GM12878 (cell line): ENCODE measurements around the gene BANP. TPM values are rescaled to one million over a fixed set of nuclear protein-coding genes. Genes with fewer than 3 reads are reported as not detected.

Source experiments
- ATAC-seq: fragments of 200-7000 bp; cut with Tn5 transposase; 3 replicates; pipeline ENCODE4 v1.9.1; 2020; ENCODE audit warnings: mild to moderate bottlenecking, moderate library complexity
- BruUV-seq: library from RNA; stranded (reverse); fragments of 400-500 nt; replicated peaks from 2 replicates; lab custom pipeline; 2021; lab: Mats Ljungman, UMichigan
- CTCF ChIA-PET: fragments of 300-600 bp; sonication (Branson Sonifier 250); formaldehyde crosslinking; extraction: SDS; loops from one replicate; lab custom pipeline; 2021; ENCODE audit warnings: inconsistent platforms; lab: Yijun Ruan, JAX
- POLR2A ChIA-PET: fragments of 350-600 bp; formaldehyde crosslinking; extraction: SDS; loops from one replicate; lab custom pipeline; 2021; ENCODE audit warnings: inconsistent platforms; lab: Charles Lee
- RAD21 ChIA-PET: fragments of 300-600 bp; sonication (Branson Sonifier 250); formaldehyde crosslinking; loops from one replicate; lab custom pipeline; 2023; ENCODE audit warnings: antibody characterized with exemption; ENCODE audit not compliant: unreplicated experiment; lab: Charles Lee
- SMC1A ChIA-PET: fragments of 300-600 bp; sonication (Branson Sonifier 250); formaldehyde crosslinking; loops from one replicate; lab custom pipeline; 2023; ENCODE audit not compliant: unreplicated experiment, uncharacterized antibody; lab: Charles Lee
- DNase-seq: peaks from one replicate; pipeline ENCODE4 v3.0.0-alpha.2; 2011; ENCODE audit warnings: low read depth, low spot score
- FAIRE-seq: peaks from 3 replicates; lab custom pipeline; 2011; peaks lifted over from hg19 to GRCh38; lab: Jason Lieb, UNC
- H2AFZ ChIP-seq: 2 replicates; pipeline ENCODE4 v1.6.0; 2011; ENCODE audit warnings: low read depth, low read length, control low read depth; ENCODE audit not compliant: control insufficient read depth
- H3K27ac ChIP-seq: 2 replicates; pipeline ENCODE4 v1.5.1; 2011; ENCODE audit warnings: control low read depth; ENCODE audit not compliant: control insufficient read depth, insufficient read depth
- H3K27me3 ChIP-seq, 2 experiments: replicated peaks in 1 of 2; 2 replicates each; pipeline versions ENCODE4 v1.6.0 to v1.6.1; 2011; ENCODE audit warnings: low read length in 1 of 2; ENCODE audit not compliant: control insufficient read depth in 2 of 2, insufficient read depth in 2 of 2
- H3K36me3 ChIP-seq, 2 experiments: 2 replicates each; pipeline ENCODE4 v1.5.1; 2011; ENCODE audit warnings: low read length in 1 of 2; ENCODE audit not compliant: control insufficient read depth in 2 of 2, insufficient read depth in 2 of 2
- H3K4me1 ChIP-seq: 2 replicates; pipeline ENCODE4 v1.6.1; 2011; ENCODE audit warnings: mild to moderate bottlenecking, low read length, moderate library complexity, mixed read lengths; ENCODE audit not compliant: control insufficient read depth, insufficient read depth
- H3K4me2 ChIP-seq: 2 replicates; pipeline ENCODE4 v1.6.0; 2011; ENCODE audit warnings: control low read depth; ENCODE audit not compliant: control insufficient read depth, insufficient read depth
- H3K4me3 ChIP-seq: fragments of 200-600 bp; sonication (generic); 2 replicates; pipeline ENCODE4 v1.5.1; 2016
- H3K79me2 ChIP-seq: 2 replicates; pipeline ENCODE4 v1.6.0; 2011; ENCODE audit warnings: low read length; ENCODE audit not compliant: control insufficient read depth, insufficient read depth
- H3K9ac ChIP-seq: 2 replicates; pipeline ENCODE4 v1.8.0; 2011; ENCODE audit warnings: low read length, control low read depth, mixed read lengths; ENCODE audit not compliant: control insufficient read depth, insufficient read depth
- H3K9me3 ChIP-seq: replicated peaks from 3 replicates; pipeline ENCODE4 v1.5.1; 2011; ENCODE audit warnings: mild to moderate bottlenecking, low read length; ENCODE audit not compliant: control insufficient read depth, insufficient read depth
- H4K20me1 ChIP-seq: 2 replicates; pipeline ENCODE4 v1.6.0; 2011; ENCODE audit not compliant: control insufficient read depth, insufficient read depth
- CREB1 ChIP-seq: IDR thresholded peaks from 2 replicates; pipeline ENCODE4 v1.6.1; 2012; ENCODE audit warnings: low read depth, mild to moderate bottlenecking, inconsistent platforms
- HDGF ChIP-seq: fragments of 450-650 bp; IDR thresholded peaks from 2 replicates; pipeline ENCODE4 v1.6.1; 2016; ENCODE audit warnings: antibody characterized with exemption
- POLR2A ChIP-seq: IDR thresholded peaks from 2 replicates; pipeline ENCODE4 v1.6.1; 2011; ENCODE audit warnings: low read depth, mild to moderate bottlenecking, low read length
- RAD21 ChIP-seq: IDR thresholded peaks from 2 replicates; pipeline ENCODE4 v1.6.1; 2011; ENCODE audit warnings: mild to moderate bottlenecking, low read depth, low read length, moderate library complexity; ENCODE audit not compliant: insufficient read depth
- RB1 ChIP-seq: fragments of 450-650 bp; formaldehyde crosslinking; IDR thresholded peaks from 2 replicates; pipeline ENCODE4 v1.6.1; 2017; ENCODE audit warnings: mild to moderate bottlenecking, borderline replicate concordance
- SMC3 ChIP-seq: IDR thresholded peaks from 2 replicates; pipeline ENCODE4 v1.6.1; 2011; ENCODE audit warnings: low read length, improper control_type of control experiment, borderline replicate concordance
- ZBED1 ChIP-seq: IDR thresholded peaks from 2 replicates; pipeline ENCODE4 v1.6.1; 2016; ENCODE audit warnings: borderline replicate concordance
- WGBS: methylation state at CpG from one replicate; pipeline ENCODE4 v1.1.6; 2016; ENCODE audit warnings: low lambda C conversion rate; ENCODE audit not compliant: insufficient replicate concordance, insufficient coverage; ENCODE audit errors: missing lambda C conversion rate; 5-methylcytosine and 5-hydroxymethylcytosine counted together
- in situ Hi-C: fragments of 300-500 bp; cut with MboI; formaldehyde crosslinking; loops from 9 replicates; pipeline ENCODE4 v1.14.3; 2018; ENCODE audit warnings: mixed read lengths
- intact Hi-C: fragments of 100-400 bp; cut with micrococcal nuclease; formaldehyde crosslinking; loops from one replicate; pipeline ENCODE4 v1.14.2; 2022; ENCODE audit not compliant: unreplicated experiment
- polyA plus RNA-seq, 11 experiments: library from polyadenylated mRNA; depleted of rRNA in 4 of 11; unstranded in 6 of 11; stranded (reverse) in 5 of 11; fragments of >200 nt; fragmentation: Nextera tagmentation in 4 of 11; fragmentation: Illumina TruSeq in 1 of 11; extraction: Ambion mirVana in 4 of 11; extraction: Trizol in 1 of 11; gene quantifications; 1 replicate in 1 of 11; 2 replicates in 10 of 11; pipeline versions ENCODE4 v1.2.1 to v1.2.3, GENCODE V29; 2011 to 2016; ENCODE audit warnings: inconsistent platforms in 2 of 11, missing spikeins in 2 of 11, low read depth in 1 of 11
- total RNA-seq, 4 experiments: library from RNA; depleted of rRNA in 3 of 4; stranded (reverse); fragments of >200 nt in 3 of 4; fragmentation: Illumina TruSeq in 1 of 4; extraction: Trizol in 1 of 4; gene quantifications; 2 replicates each; pipeline versions ENCODE4 v1.2.1 to v1.2.3, GENCODE V29; 2013 to 2021
- TF ChIP-seq, protein P1 (sequence below): IDR thresholded peaks from 2 replicates; pipeline ENCODE4 v1.6.1; 2012; ENCODE audit warnings: low read length, inconsistent platforms

BANP gene
- total and polyA plus RNA-seq, 10 of the 15 experiments (the other 5 are each of a cell fraction or from before 2014, with no cell fraction given) = 3.9 to 21.9 (median 12.2) TPM

GRCh38 chr16:87954826-87955225 is 3.6 kb downstream of the BANP start:
- ChIA-PET POLR2A (no interaction called here), RAD21 (no interaction called here), CTCF (no interaction called here), SMC1A (no interaction called here)
- Histone ChIP-seq H2AFZ (no peak overlapping the region), H4K20me1 (no peaks in the 10 kb centered on the region), H3K79me2 (peaks cover 77% of the 10 kb centered on the region), H3K27ac (no peak overlapping the region), H3K36me3 (peaks cover 0 to 8% of the 10 kb centered on the region in 2 experiments; a peak in 2 of 4 replicates), H3K9me3 (no peaks in the 10 kb centered on the region), H3K9ac (no peak overlapping the region), H3K4me1 (peaks cover 23% of the 10 kb centered on the region), H3K4me3 (no peak overlapping the region), H3K27me3 (no peaks in the 10 kb centered on the region), H3K4me2 (no peak overlapping the region; the same call in 1 of the 2 replicates)
- no TSS peak for BruUV-seq
- FAIRE-seq (no peak), DNase-seq (no peak), ATAC-seq (no peak)
- TF ChIP-seq POLR2A = peak; percentile 33; the same call in 1 of the 2 replicates
- TF ChIP-seq SMC3 = no peak
- WGBS = 94% methylated on average over 15 of the region's 15 CpGs
- in situ Hi-C loops (loop anchor here (25.0 kb wide), 1 partner anchor 482 kb away; no protein-coding TSS in a partner anchor), intact Hi-C loops (loop anchor here (5.0 to 10.0 kb wide), 3 partner anchors 90 to 482 kb away; no protein-coding TSS in a partner anchor)

DNA sequence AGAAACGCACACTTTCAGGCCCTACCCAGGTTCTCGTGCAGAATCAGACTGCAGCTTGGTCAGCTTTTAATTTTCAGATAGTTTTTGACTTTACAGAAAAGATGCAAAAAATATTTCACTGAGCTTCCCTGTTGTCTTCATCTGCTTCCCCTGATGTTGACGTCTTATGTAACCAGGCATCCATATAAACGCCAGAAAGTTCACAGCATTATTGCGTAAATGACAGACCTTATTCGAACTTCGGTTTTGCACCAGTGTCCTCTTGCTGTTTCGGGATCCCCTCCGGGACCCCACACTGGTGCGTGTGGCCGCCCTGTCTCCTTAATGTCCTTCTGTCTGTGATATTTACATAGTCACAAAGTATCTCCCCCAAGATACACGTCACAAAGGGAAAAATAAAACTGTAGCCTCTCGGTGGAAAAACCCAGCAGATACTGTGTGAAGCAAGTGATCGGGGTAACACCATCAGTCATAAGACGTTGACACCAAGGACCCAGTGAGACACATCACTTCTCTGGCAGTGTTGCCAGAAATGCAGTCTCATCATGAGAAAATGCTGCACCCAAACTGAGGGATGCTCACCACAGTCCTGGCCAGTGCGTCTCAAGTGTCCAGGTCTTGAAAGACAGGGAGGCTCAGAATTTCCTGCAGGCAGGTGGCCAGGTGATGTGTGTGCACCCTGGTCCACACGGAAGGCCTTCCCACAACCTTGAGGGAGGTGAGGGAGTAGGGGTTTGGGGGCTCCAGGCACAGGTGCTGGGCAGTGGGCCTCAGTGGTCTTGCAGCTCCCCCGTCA is 4.3 kb downstream of the BANP start:
- Histone ChIP-seq H3K4me2 (peak overlapping the region; percentile 93), H3K27me3 (no peaks in the 10 kb centered on the region), H3K9ac (peak overlapping the region; percentile 68; the same call in 1 of the 2 replicates), H3K79me2 (peaks cover 81% of the 10 kb centered on the region), H3K4me1 (peaks cover 20% of the 10 kb centered on the region), H2AFZ (no peak overlapping the region), H4K20me1 (no peaks in the 10 kb centered on the region), H3K36me3 (peaks cover 0 to 8% of the 10 kb centered on the region in 2 experiments; a peak in 2 of 4 replicates), H3K9me3 (no peaks in the 10 kb centered on the region), H3K27ac (peak overlapping the region; percentile 81), H3K4me3 (peak overlapping the region; percentile 56)
- WGBS = 85% methylated on average over 18 of the region's 18 CpGs
- ATAC-seq (no peak), DNase-seq (no peak), FAIRE-seq (peak; percentile 38)
- RAD21 ChIA-PET = no interaction called here
- TF ChIP-seq HDGF = no peak
- TF ChIP-seq RB1 = no peak
- TF ChIP-seq, protein P1, sequence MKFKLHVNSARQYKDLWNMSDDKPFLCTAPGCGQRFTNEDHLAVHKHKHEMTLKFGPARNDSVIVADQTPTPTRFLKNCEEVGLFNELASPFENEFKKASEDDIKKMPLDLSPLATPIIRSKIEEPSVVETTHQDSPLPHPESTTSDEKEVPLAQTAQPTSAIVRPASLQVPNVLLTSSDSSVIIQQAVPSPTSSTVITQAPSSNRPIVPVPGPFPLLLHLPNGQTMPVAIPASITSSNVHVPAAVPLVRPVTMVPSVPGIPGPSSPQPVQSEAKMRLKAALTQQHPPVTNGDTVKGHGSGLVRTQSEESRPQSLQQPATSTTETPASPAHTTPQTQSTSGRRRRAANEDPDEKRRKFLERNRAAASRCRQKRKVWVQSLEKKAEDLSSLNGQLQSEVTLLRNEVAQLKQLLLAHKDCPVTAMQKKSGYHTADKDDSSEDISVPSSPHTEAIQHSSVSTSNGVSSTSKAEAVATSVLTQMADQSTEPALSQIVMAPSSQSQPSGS = no peak
- TF ChIP-seq CREB1 = no peak
- TF ChIP-seq RAD21 = no peak
- TF ChIP-seq ZBED1 = no peak
- SMC1A ChIA-PET = interaction anchor here (1.7 kb wide), 1 partner anchor 176 kb away, joined by 4 read pairs; no protein-coding TSS in a partner anchor
- intact Hi-C loops (loop anchor here (5.0 to 10.0 kb wide), 2 partner anchors 89 to 482 kb away; no protein-coding TSS in a partner anchor), in situ Hi-C loops (loop anchor here (25.0 kb wide), 1 partner anchor 482 kb away; no protein-coding TSS in a partner anchor)
- TSS peak; percentile 94 for BruUV-seq
- CTCF ChIA-PET = interaction anchor here (1.0 kb wide), 1 partner anchor 79 kb away, joined by 3 read pairs; no protein-coding TSS in a partner anchor
- POLR2A ChIA-PET = no interaction called here
